HEK293T (cell line): Measurements from ENCODE around the gene CCDC38.

Experiments used
- ARNT ChIP-seq: fragments of 450-650 bp; IDR thresholded peaks from 2 replicates; pipeline ENCODE4 v1.6.1; 2017; ENCODE audit warnings: mild to moderate bottlenecking
- BHLHE40 ChIP-seq: fragments of 450-650 bp; IDR thresholded peaks from 2 replicates; pipeline ENCODE4 v1.6.1; 2016; ENCODE audit warnings: mild to moderate bottlenecking, moderate library complexity, borderline replicate concordance
- CTBP1 ChIP-seq: fragments of 450-650 bp; IDR thresholded peaks from 2 replicates; pipeline ENCODE4 v1.6.1; 2016; ENCODE audit warnings: borderline replicate concordance
- ELF4 ChIP-seq: fragments of 450-650 bp; IDR thresholded peaks from 2 replicates; pipeline ENCODE4 v1.6.1; 2017; ENCODE audit warnings: antibody characterized with exemption
- FOXA1 ChIP-seq: fragments of 450-650 bp; IDR thresholded peaks from 2 replicates; pipeline ENCODE4 v1.6.1; 2016; ENCODE audit warnings: mild to moderate bottlenecking
- FOXK2 ChIP-seq: fragments of 450-650 bp; IDR thresholded peaks from 2 replicates; pipeline ENCODE4 v1.6.1; 2016; ENCODE audit warnings: mild to moderate bottlenecking
- FOXM1 ChIP-seq: fragments of 450-650 bp; IDR thresholded peaks from 2 replicates; pipeline ENCODE4 v1.6.1; 2017; ENCODE audit warnings: mild to moderate bottlenecking, borderline replicate concordance
- HDGF ChIP-seq: fragments of 450-650 bp; IDR thresholded peaks from 2 replicates; pipeline ENCODE4 v1.6.1; 2017; ENCODE audit warnings: antibody characterized with exemption, borderline replicate concordance
- NFRKB ChIP-seq: fragments of 450-650 bp; IDR thresholded peaks from 2 replicates; pipeline ENCODE4 v1.6.1; 2016; ENCODE audit warnings: mild to moderate bottlenecking, moderate library complexity
- SP1 ChIP-seq: fragments of 450-650 bp; IDR thresholded peaks from 2 replicates; pipeline ENCODE4 v1.6.1; 2017
- SUZ12 ChIP-seq: fragments of 450-650 bp; IDR thresholded peaks from 2 replicates; pipeline ENCODE4 v1.6.1; 2016; ENCODE audit warnings: mild to moderate bottlenecking
- TARDBP ChIP-seq: fragments of 450-650 bp; IDR thresholded peaks from 2 replicates; pipeline ENCODE4 v1.6.1; 2016
- ZNF384 ChIP-seq: fragments of 450-650 bp; IDR thresholded peaks from 2 replicates; pipeline ENCODE4 v1.6.1; 2016

DNA sequence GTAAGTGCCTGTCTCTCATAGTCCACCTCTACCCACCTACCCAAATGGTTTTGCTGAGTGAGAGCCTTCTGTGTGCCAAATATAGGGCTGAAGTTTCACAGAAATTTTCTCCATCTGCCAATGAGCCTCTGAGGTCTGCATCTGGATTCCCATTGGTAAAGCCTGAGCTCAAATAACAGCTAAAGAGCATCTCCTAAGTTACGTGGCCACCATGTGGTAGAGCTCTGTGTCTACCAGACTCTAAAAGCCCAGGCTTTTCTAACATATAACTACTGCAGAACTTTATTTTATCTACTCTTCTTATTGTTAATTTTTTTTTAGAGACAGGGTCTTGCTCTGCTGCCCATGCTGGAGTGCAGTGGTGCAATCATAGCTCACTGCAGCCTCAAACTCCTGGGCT is 16.7 kb upstream of the CCDC38 start:
- no peak for TF ChIP-seq TARDBP
- TF ChIP-seq ARNT: no peak
- no peak for TF ChIP-seq HDGF
- no peak for TF ChIP-seq BHLHE40
- no peak for TF ChIP-seq ZNF384
- TF ChIP-seq SP1: no peak
- no peak for TF ChIP-seq FOXK2
- TF ChIP-seq FOXA1: no peak
- TF ChIP-seq CTBP1: no peak
- TF ChIP-seq ELF4: no peak
- TF ChIP-seq SUZ12: no peak
- no peak for TF ChIP-seq NFRKB
- no peak for TF ChIP-seq FOXM1
